ENCODE results near the gene SMARCA1.
"Not testable (repeated sequence)": the region's sequence is repeated elsewhere in the genome, so short reads cannot be mapped to it uniquely, and the experiment has no call there.

SMARCA1 gene

GRCh38 chrX:129523079-129523911 lies at the start of gene SMARCA1:
SMARCA1 (minus strand) TSS chrX:129523490; CDS start chrX:129523370, 120 bp downstream.
- DNase-seq: peak; percentile 60

GRCh38 chrX:129572422-129572821 lies 49.1 kb upstream of the SMARCA1 start:
- DNase-seq: no peak

GRCh38 chrX:129568349-129568748 lies 45.1 kb upstream of the SMARCA1 start:
- DNase-seq: no peak

- no peak for DNase-seq
These were observed 42.8 kb upstream of the SMARCA1 start for GRCh38 chrX:129566073-129566472.

GRCh38 chrX:129565046-129565650 lies 41.9 kb upstream of the SMARCA1 start:
- DNase-seq: no peak

GRCh38 chrX:129564345-129564744 lies 41.1 kb upstream of the SMARCA1 start:
- not testable (repeated sequence) for DNase-seq

DNA sequence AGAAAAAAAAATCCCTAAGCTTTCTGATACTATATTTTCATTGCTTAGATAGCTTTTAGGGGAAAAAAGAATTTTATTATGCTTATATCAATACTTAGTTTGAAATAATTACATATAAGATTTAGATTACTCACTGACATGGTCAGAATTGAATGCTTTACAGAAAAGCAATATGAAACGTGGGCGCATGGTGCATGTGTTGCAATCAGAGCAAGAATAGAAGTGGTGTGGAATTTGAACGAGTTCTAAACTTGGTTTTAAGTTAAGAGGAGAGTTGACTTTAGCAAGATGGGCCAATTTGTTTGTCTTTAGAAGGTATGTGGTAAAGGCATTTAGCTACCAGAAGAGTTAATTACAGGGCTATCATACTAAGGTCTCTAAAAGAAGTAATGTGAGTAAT lies 38.2 kb upstream of the SMARCA1 start:
- DNase-seq: no peak

DNA sequence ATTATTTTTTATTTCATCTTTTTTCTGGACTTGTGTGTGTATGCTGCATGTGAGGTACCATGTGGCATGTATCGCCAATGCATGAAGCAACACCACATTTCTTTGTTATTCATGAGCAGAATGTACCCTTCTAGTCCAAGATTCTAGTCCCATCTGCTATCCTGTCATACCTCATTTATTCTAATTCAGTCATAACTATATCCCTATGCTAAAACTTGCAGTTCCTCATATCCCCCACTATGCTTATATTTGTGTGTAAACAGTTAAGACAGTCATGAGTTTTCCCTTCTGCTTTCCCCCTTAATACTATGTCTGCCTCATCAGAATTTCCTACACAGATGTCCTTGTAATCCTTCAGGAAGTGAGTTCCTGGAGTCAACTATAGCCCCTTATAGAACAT lies 36.5 kb upstream of the SMARCA1 start:
- no peak for DNase-seq

DNA sequence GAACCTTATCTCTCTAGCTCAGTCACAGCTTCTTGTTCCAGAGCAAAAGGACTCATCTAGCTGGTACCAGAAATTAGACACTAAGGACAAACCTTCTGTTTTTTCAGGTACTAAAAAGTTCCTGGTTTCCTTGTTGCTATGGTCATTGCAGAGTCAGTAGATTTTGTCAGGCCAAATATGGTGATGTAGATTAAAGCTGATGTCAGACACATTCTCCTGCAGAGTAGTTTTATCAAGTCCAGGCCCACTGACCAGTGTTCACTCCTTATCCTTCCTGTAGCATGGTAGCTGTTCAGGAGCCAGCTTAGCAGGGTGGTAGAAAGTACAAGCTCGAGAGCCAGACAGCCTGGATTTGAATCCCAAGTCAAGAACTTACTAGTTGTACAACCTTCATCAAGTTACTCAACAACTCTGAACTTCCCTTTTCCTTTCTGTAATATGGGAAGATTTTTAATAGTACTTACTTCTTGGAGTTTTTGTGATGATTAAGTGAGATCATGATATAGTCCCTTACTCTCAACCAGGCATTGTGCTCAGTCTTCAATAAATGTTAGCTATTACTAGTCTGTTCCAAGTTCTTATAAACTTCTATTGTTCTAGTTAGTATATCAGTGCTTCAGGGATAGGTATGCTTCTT lies 34.7 kb upstream of the SMARCA1 start:
- no peak for DNase-seq

DNA sequence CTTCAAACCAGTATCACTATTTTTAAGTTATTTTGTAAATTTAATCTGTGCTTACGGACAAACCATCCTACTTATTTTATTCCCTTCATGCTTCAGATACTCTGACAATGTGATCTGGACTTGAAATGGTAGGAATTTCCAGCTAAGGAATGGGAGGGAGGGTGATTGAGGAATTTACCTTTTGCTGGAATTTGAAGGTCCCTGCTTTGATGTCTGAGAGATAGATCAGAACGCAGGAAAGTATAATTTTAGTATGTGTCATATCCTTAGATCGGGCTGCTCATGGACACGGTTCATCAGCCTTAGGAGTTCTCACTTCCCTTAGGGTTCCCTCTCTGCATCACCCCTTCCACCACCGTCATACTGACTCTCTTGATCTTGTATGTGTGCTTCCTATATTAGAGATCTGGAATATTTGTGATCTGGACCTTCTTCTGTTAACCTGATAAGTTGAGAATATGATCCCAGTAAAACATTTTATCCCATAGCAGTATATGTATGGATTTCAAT lies 33.6 kb upstream of the SMARCA1 start:
- DNase-seq: no peak

DNA sequence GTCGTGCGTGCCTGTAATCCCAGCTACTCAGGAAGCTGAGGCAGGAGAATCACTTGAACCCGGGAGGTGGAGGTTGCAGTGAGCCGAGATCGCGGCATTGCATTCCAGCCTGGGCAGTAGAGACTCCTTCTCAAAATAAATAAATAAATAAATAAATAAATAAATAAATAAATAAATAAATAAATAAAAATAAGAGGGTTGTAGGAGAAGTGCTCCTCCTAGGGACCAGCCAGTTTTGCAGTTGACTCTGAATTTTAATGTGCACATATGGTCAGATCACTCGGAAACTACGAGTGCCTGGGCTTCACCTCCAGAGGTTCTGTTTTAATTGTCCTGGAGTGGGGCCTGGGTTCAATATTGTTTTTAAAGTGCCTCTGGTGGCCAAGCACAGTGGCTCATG lies 31.5 kb upstream of the SMARCA1 start:
- not testable (repeated sequence) for DNase-seq

- DNase-seq: no peak
These were observed 30.5 kb upstream of the SMARCA1 start for GRCh38 chrX:129553619-129554288.

GRCh38 chrX:129549124-129549523 lies 25.8 kb upstream of the SMARCA1 start:
- DNase-seq: no peak

DNA sequence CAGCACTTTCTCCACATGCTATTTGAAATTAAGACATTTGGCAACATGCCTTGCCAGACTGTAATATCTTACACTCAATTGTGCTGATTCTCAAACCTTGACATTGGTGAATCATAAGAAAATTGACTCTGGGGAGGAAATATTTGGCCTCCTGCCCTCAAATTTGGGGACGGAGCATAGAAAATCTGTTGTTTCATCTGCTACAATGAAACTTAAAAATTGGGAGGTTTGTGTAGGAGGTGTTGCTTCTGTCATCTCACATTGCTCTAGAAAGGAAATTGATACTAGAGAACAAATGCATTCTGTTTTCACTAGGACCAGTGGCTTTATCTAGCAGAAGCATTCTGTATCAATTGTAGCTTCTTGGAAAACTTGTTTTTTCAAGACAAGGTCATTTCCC lies 22.1 kb upstream of the SMARCA1 start:
- no peak for DNase-seq

- no peak for DNase-seq
These were observed 21.5 kb upstream of the SMARCA1 start for GRCh38 chrX:129544780-129545179.

DNA sequence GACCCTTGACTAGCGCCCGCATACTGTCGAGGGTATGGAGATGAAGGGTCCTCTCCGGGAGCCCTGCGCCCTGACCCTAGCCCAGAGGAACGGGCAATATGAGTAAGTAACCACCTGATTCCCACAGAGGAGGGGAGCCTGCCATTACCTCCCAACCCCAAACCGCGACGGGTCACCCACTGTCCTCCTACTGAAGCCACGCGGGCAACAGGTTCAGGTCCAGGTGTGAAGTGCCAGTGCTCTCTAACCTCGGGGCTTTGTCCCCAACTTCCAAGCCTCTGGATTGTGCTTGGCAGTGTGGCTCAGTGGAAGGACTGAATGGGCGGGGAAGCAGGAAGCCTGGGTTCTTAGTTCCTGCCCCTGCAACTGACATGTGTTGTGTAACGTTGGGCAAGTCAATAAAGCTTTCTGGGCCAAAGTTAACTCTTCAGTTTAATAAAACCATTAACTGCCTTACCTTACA lies 17.5 kb upstream of the SMARCA1 start:
- no peak for DNase-seq

- DNase-seq: peak; percentile 62
These were observed 16.9 kb upstream of the SMARCA1 start, which contains the start of gene OCRL for GRCh38 chrX:129540068-129540653. OCRL (plus strand) TSS chrX:129540259; CDS start chrX:129540440, 181 bp downstream.

DNA sequence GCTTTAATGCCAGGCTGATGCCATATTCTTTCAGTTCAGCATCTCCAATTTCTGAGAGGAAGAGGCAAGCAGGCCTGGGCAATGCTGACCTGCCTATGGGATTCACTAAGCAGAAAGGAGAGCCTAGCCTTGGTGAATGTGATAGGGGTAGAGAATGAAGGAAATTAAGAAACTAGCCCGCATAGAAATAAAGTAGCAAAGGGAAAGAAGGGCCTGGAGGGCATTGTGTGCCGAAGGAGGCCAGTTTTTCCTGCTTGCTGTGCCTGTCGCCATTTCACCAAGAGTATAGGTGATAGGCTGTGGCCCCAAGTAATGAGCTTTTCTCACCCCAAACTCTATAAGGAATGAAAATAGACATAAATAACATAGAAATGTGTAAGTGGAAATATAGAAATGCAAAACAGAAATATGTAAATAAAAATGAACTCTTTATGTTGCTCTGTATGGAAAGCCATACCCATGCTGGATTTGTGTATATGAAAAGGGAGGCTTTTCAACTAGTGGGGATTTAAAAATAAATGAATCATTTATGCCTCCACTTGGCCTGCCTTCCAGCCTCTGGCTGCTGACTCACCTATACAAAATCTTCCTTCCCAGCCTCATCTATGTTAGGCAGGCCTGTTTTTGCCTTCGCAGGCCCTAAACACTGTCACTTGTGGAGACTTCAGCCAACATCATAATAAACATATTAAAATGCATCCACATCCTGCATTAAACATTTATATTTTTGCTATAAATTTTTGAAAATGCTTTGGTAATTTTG lies 11.7 kb upstream of the SMARCA1 start:
- DNase-seq: peak; percentile 51

GRCh38 chrX:129531132-129531531 lies 7.8 kb upstream of the SMARCA1 start:
- DNase-seq: no peak

DNA sequence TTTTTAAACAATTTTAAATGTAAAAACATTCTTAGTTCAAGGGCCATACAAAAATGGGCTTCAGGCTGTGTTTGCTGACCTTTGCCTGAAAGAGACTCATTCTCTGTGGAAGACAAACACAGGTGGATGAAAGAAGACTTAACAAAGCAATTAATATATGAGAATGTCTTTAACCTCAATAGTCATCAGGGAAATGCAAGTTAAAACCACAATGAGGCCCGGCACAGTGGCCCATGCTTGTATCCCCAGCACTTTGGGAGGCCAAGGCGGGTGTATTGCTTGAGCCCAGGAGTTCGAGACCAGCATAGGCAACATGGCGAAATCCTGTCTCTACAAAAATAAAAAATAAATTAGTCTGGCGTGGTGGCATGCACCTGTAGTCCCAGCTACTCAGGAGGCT lies 7.1 kb upstream of the SMARCA1 start:
- DNase-seq: no peak

GRCh38 chrX:129529685-129530281 lies 6.5 kb upstream of the SMARCA1 start:
- peak; percentile 39 for DNase-seq

Measured in EL (cell line).